ENCODE results near the gene CDKN2B-AS1.

The CDKN2B-AS1 gene

GRCh38 chr9:21982861-21983560, 11.6 kb upstream of the CDKN2B-AS1 start:
- no peak for DNase-seq

DNA sequence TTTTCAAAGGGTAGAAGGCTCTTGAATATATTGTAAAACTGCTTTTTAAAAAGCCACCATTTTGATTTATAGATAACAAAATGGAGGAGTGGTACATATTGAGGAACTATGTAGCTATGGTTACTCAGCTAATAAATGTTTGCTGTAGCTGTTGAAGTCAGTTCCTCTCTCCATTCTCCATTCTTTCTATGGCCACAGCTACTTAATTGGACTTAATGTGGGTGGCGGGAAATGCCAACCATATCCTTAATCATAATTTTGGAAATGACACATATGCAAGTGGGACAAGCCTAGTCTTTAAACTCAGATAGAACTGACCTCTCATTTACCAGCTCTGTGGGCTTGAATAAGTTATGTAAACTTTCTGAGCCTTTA, 11.0 kb upstream of the CDKN2B-AS1 start:
- no peak for DNase-seq

DNA sequence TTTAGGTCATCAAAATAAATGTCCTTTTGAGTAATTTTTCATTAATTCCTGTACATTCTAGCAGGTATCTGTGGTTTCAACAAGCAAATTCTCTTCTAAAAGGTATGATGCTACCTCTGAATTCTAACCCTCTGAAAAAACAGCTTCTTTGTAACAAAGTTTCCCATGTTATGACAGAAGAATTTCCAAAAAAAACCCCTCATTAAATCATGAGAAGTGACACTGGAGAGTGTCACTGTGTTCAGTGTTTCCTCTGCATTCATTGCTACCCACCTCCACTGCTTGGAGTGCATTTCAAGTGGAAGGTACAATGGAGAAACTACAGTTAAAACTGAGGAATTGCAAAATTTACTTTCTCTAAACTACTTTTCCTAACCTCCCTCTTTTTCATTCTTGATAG, 10.5 kb upstream of the CDKN2B-AS1 start:
- DNase-seq: no peak

- DNase-seq: no peak
Measured at GRCh38 chr9:21985964-21986667, 8.5 kb upstream of the CDKN2B-AS1 start.

DNA sequence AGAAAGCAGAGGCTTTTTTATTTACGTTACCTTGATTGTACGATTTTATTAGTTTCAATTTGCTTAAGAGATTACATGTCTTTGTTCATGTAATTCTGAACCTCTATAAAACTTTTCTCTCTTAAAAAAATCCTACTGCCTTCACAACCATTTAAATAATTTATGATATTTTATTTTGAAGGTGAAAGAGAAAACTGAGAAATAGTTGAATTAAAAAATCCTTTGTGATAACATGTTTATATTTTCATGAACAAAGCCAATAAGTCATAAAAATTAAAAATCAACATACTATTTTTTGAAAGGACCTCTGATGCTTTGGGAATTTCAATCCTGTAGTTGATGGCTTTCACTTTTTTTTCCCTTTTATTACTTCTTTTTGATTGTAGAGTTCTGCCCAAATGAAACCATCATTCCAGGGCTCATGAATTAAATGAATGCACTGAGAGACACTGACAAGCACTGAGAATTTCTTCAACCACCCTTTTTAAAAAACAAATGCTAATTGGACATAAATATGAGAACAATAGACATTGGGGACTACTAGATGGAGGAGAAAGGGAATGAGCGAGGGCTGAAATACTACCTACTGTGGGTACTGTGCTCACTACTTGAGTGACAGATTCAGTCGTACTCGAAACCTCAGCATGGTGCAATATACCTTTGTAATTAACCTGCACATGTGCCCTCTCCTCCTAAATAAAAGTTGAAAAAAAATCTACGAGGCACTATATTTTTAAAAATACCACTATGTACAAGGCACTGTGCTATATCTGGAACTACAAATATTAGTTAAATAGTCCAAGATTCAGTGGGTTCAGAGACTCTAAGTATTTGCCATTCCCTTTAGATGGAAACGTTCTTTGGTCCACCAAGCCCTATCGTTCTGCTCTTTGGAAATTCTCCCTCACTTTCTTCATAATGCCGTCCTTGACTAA, 6.3 kb upstream of the CDKN2B-AS1 start:
- DNase-seq: no peak

GRCh38 chr9:21989440-21990189, 5.0 kb upstream of the CDKN2B-AS1 start:
- peak in 1 of 2 experiments; percentile 20 for DNase-seq

DNA sequence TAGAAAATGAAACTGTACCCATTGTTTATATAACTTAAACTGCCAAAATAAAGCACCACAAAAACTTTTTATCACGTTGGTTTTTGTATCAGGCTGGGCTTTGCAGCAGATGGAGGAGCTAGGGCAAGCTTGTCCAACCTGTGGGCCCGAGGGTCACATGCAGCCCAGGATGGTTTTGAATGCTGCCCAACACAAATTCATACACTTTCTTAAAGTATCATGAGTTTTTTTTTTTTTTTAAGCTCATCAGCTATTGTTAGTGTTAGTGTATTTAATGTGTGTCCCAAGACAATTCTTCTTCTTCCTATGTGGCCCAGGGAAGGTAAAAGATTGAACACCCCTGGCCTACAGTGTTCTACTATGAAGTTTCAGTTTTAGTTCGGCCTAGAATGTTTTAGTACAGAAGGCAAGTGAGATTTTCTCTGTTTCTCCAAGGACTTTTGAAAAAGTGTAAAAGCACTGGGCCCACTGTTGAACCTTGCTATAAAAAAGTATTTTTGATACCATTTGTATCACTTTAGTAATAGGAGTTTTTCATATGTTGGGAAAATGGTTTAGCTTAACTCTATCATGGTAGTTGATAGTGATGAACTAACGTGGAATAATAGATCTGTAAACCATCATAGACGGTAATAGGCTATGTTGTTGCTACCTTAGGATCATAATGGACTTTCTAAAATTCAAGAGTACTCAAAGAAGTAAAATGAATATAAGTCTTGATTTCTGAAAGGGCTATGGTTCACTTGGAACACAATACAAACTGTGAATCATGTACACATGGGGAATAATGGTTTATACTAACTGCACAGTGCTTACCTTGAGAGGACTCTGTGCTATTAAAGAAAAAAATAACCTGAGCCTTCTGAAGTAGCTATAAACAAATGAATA, 3.3 kb upstream of the CDKN2B-AS1 start:
- DNase-seq: no peak

DNA sequence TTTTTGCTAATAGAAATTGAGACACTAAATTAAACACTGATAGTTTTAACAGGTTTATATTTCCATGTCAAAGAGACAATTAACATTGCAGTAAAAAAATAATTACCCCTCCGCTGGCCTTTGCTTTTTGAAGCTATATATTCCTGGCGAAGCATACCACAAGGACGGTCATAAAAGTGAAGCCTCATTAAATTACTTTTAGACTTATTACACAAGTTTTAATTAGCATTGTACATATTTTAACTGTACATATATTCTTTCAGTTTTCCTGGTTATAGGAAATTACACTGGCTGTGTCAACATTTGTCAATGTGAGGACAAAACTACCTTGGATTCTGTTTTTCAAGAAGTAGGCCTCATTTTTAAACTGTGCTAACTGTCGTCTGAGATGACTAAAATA, 1.6 kb upstream of the CDKN2B-AS1 start:
- DNase-seq: no peak

GRCh38 chr9:21993893-21994555, 567 bp upstream of the CDKN2B-AS1 start, which contains the start of gene CDKN2A:
TSS of gene CDKN2A (minus strand) at chr9:21994392.
- DNase-seq: peak; percentile 57 to 70

GRCh38 chr9:21995006-21995665, 545 bp downstream of the CDKN2B-AS1 start:
- DNase-seq: peak; percentile 71 to 72

GRCh38 chr9:21995666-21996398, 1.2 kb downstream of the CDKN2B-AS1 start:
- no peak for DNase-seq

GRCh38 chr9:21996438-21996837, 1.8 kb downstream of the CDKN2B-AS1 start:
- DNase-seq: no peak

GRCh38 chr9:21996858-21997257, 2.3 kb downstream of the CDKN2B-AS1 start:
- no peak for DNase-seq

GRCh38 chr9:21997480-21997879, 2.9 kb downstream of the CDKN2B-AS1 start:
- no peak for DNase-seq

DNA sequence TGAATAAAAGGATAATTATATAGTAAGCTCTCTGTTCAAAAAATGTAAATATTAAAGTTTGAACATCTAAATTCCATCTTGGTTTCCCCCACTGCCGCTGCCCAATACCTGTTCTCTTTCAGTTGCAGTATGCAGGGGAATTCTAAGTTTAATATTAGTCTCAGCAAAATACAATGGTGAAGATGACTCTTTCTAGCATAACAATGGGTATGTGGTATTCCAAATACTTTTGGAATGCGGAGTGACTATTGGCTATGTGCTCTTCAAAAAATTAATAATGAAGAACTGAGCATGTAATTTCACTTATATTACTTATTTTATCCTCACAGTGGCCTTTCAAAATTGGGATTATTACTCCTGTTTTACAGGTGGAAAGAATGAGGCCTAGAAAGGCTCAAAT, 3.4 kb downstream of the CDKN2B-AS1 start:
- no peak for DNase-seq

DNA sequence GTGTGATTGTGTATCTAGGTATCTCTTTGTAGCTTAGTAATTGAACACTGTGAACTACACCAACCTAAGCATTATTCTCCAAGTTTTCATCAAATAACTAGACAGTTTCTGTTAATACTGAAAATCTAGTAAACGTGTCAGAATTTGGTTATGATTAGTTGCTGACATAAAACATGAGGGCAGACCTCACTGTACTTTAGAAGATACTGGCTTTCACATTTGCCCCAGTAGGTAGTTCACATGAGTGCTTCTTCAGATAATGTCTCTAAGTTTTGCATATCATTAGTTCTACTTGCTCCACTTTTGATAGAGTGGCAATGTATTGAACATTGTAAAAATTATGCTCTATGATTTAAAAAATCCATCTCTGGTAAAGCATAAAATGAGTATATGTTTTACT, 7.4 kb downstream of the CDKN2B-AS1 start:
- DNase-seq: no peak

- DNase-seq: no peak
Measured at GRCh38 chr9:22005021-22005701, 10.6 kb downstream of the CDKN2B-AS1 start.

DNA sequence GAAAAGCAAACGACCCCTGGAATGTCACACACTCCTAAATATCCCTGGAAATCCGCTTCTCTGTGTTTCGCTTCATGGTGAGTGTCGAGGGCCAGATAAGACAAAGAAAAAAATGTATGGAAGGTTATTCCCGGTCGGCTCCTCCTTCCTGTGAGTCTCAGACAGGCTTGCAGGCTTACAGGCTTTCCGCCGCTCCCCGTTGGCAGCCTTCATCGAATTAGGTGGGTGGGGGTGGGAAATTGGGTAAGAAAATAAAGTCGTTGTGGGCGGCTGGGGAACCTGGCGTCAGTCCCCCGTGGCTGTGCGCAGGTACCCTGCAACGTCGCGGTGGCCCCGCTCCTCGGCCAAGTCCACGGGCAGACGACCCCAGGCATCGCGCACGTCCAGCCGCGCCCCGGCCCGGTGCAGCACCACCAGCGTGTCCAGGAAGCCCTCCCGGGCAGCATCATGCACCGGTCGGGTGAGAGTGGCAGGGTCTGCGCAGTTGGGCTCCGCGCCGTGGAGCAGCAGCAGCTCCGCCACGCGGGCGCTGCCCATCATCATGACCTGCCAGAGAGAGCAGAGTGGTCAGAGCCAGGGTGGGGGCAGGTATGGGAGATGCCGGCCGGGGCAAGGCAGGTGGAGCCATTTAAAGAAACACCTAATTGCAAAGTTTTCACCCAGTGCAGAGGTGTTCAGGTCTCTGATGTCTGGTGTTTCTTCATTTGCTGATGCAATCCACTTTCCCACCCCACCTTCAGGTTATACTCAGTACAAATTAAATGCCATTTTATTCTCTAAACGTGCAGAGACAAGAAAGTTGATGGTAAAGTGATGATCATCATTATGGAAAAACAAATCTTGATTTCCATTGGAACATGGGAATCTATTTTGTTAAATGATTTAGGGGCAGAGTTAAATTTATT, 11.4 kb downstream of the CDKN2B-AS1 start:
- no peak for DNase-seq
